Measurements from ENCODE around the gene CDKN2A.

CDKN2A gene

DNA sequence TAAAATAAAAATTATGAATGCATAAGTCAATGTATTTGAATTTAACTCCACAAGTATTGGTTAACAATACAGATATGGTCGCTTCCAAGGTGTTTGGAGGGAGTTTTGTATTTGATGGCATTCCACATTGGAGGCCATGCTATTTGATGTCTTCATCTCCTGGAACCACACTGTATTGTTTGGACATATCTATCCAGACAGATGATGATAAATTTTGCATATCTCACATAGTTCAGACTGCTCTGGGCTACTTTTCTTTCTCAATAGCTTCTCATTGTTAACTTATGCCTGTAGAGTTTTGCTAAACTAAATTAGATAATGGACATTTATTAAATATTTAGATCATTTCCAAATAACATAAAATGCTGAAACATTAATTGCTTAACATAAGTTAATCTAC is 58.0 kb downstream of the CDKN2A start:
- TF ChIP-seq, protein P1, sequence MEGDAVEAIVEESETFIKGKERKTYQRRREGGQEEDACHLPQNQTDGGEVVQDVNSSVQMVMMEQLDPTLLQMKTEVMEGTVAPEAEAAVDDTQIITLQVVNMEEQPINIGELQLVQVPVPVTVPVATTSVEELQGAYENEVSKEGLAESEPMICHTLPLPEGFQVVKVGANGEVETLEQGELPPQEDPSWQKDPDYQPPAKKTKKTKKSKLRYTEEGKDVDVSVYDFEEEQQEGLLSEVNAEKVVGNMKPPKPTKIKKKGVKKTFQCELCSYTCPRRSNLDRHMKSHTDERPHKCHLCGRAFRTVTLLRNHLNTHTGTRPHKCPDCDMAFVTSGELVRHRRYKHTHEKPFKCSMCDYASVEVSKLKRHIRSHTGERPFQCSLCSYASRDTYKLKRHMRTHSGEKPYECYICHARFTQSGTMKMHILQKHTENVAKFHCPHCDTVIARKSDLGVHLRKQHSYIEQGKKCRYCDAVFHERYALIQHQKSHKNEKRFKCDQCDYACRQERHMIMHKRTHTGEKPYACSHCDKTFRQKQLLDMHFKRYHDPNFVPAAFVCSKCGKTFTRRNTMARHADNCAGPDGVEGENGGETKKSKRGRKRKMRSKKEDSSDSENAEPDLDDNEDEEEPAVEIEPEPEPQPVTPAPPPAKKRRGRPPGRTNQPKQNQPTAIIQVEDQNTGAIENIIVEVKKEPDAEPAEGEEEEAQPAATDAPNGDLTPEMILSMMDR (IDR thresholded peaks at IDR 0.05; ENCODE audit: low read depth, low read length, missing control alignments) = no peak
- in situ Hi-C loops (cut with HindIII; ENCODE audit: low sequenced_read_pairs) = no loop called here
- no peak overlapping the region for H3K4me3 ChIP-seq (ENCODE audit: low read depth, low read length)
- DNase-seq (ENCODE audit: low read depth) = no peak

DNA sequence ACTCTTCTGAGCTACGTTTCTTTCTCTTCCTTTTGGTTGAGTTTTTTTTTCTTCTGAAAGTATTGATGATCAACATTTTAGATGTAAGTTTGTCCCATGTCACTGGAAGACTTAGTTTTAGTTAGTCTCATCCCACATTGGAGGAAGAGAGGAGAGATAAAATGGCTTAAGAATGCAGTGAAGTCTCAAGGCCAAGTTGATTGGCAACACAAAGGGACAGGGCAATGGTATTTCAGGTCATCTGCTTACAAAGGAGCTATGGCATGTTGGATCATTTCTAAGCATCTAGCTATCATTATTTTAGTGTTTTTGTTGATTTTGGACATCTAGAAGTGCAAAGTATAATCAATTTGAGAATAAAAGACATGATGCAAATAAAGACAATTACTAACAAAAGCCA is 58.6 kb downstream of the CDKN2A start:
- no peak for DNase-seq (ENCODE audit: low read depth)
- no peak overlapping the region for H3K4me3 ChIP-seq (ENCODE audit: low read depth, low read length)
- in situ Hi-C loops (cut with HindIII; ENCODE audit: low sequenced_read_pairs) = no loop called here
- TF ChIP-seq, protein P1 (IDR thresholded peaks at IDR 0.05; ENCODE audit: low read depth, low read length, missing control alignments) = no peak

DNA sequence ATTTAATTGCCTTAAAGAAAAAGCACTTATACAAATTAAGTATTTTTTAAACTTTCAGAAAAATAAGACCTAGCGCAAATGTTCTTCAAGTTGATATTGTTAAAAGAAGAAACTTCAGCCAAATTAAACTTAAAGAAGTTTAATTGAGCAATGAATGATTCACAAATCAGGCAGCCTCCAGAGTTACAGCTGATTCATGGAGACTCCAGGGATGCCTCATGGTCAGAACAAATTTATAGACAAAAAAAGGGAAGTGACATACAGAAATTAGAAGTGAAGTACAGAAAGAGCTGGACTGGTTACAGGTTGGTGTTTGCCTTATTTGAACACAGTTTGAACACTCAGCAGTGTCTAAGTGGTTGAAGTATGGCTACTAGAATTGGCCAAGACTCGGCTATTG is 60.3 kb downstream of the CDKN2A start:
- TF ChIP-seq, protein P1 (IDR thresholded peaks at IDR 0.05; ENCODE audit: low read depth, low read length, missing control alignments) = no peak
- no peak overlapping the region for H3K4me3 ChIP-seq (ENCODE audit: low read depth, low read length)
- DNase-seq (ENCODE audit: low read depth) = no peak
- in situ Hi-C loops (cut with HindIII; ENCODE audit: low sequenced_read_pairs) = no loop called here

DNA sequence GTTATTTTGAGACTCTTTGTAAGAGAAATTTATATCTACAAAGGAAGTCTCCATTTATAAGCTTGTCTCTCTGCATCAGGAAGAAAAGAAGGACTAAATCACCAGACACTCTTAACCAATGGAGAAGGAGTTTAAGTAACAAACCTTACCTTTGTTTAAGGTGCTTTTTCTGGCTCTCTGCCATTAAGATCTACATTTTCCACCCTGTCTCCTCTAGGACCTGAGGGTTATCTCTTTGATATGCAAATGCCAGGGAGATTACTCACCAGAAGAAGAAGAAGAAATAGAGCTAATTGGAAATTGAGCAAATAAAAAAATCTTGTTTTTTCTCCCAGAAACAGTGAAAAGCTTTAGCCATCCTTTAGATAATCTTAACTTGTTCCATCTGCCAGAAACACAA is 60.9 kb downstream of the CDKN2A start:
- TF ChIP-seq, protein P1 (IDR thresholded peaks at IDR 0.05; ENCODE audit: low read depth, low read length, missing control alignments) = no peak
- in situ Hi-C loops (cut with HindIII; ENCODE audit: low sequenced_read_pairs) = no loop called here
- no peak for DNase-seq (ENCODE audit: low read depth)
- no peak overlapping the region for H3K4me3 ChIP-seq (ENCODE audit: low read depth, low read length)

DNA sequence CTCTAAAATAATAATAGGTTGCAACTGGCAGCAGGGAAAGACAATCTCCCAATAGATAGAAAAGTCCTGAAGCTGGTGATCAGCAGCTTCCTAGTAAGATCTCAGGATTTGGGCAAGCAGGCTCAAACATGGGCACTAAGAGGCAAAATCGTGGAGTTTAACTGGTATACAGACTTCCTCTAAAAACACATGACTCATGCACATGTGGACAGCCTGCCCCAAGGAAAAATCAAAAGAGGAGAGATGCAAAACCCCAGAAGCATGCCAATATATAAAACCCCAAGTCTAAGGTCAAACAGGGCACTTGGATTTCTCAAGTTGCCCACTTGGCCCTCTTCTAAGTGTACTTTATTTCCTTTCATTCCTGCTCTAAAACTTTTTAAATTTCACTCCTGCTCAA is 62.8 kb downstream of the CDKN2A start:
- no peak for DNase-seq (ENCODE audit: low read depth)
- no peak overlapping the region for H3K4me3 ChIP-seq (ENCODE audit: low read depth, low read length)
- TF ChIP-seq, protein P1 (IDR thresholded peaks at IDR 0.05; ENCODE audit: low read depth, low read length, missing control alignments) = no peak
- in situ Hi-C loops (cut with HindIII; ENCODE audit: low sequenced_read_pairs) = no loop called here

DNA sequence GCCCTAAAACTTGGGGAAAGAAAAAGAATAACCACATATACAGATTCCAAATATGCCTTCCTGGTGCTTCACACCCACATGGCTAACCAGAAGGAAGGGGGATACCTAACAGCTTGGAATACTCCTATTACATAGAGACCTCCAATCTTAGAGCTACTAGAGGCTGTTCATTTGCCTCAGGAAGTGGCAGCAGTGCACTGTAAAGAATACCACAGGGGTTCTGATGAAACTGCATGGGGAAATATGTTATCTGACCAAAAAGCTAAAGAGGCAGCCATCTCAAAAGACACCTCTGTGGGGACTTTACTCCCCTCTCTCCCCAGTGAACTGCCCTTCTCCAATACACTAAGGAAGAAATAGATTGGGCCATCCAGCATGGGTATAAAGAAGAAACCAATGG is 66.4 kb downstream of the CDKN2A start:
- no peak overlapping the region for H3K4me3 ChIP-seq (ENCODE audit: low read depth, low read length)
- in situ Hi-C loops (cut with HindIII; ENCODE audit: low sequenced_read_pairs) = no loop called here
- TF ChIP-seq, protein P1 (IDR thresholded peaks at IDR 0.05; ENCODE audit: low read depth, low read length, missing control alignments) = no peak
- no peak for DNase-seq (ENCODE audit: low read depth)

DNA sequence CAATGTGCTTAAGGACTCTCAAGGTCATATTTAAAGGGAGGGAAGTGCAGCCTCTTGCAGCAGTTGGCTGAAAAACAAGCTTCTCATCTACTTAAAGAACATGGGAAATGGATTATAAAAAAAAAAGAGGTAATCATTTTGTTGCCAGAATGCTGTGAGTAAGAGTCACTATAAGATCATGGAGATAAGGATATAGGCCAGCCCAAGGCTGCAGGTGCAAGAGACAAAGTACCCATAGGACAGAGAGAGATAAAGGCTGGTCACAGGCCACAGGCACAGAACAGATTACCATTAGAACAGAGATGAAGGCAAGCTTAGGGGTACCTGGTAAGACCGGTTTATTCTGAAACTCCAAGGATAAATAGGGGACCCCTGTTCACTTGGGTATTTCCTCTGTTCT is 70.5 kb downstream of the CDKN2A start:
- H3K4me3 ChIP-seq (ENCODE audit: low read depth, low read length) = no peak overlapping the region
- no peak for DNase-seq (ENCODE audit: low read depth)
- in situ Hi-C loops (cut with HindIII; ENCODE audit: low sequenced_read_pairs) = no loop called here
- TF ChIP-seq, protein P1 (IDR thresholded peaks at IDR 0.05; ENCODE audit: low read depth, low read length, missing control alignments) = no peak
